Esophagus (tissue), 2 donors: ENCODE data around the gene E2F4. TPM values are rescaled to one million over a fixed set of nuclear protein-coding genes. Genes with fewer than 3 reads are reported as not detected.

Source experiments
- H3K27ac ChIP-seq, 2 donors: one replicate each; pipeline ENCODE4 v1.5.1; 2013; ENCODE audit warnings: low read depth in 2 of 2, mild to moderate bottlenecking in 2 of 2, inconsistent platforms in 1 of 2, low read length in 1 of 2, moderate library complexity in 1 of 2
- H3K27me3 ChIP-seq, 2 donors: one replicate each; pipeline ENCODE4 v1.6.1; 2013; ENCODE audit warnings: low read length in 2 of 2, control low read depth in 1 of 2, mild to moderate bottlenecking in 1 of 2; ENCODE audit not compliant: insufficient read depth in 2 of 2, control insufficient read depth in 1 of 2
- H3K36me3 ChIP-seq, 2 donors: one replicate each; pipeline ENCODE4 v1.6.1; 2013; ENCODE audit warnings: low read length in 1 of 2; ENCODE audit not compliant: control insufficient read depth in 2 of 2, insufficient read depth in 2 of 2
- H3K4me1 ChIP-seq, 2 donors: one replicate each; pipeline ENCODE4 v1.6.1; 2013; ENCODE audit warnings: low read length in 1 of 2; ENCODE audit not compliant: control insufficient read depth in 2 of 2, insufficient read depth in 2 of 2
- H3K4me3 ChIP-seq, 2 donors: one replicate each; pipeline ENCODE4 v1.5.1; 2013; ENCODE audit warnings: low read length in 2 of 2, mild to moderate bottlenecking in 2 of 2, low read depth in 1 of 2, moderate library complexity in 1 of 2
- H3K9me3 ChIP-seq, 2 donors: one replicate each; pipeline ENCODE4 v1.6.1; 2013; ENCODE audit warnings: mild to moderate bottlenecking in 2 of 2, low read depth in 1 of 2, low read length in 1 of 2, moderate library complexity in 1 of 2; ENCODE audit not compliant: control insufficient read depth in 2 of 2, insufficient read depth in 1 of 2
- WGBS, 2 donors: extraction: QIAGEN DNeasy Blood & Tissue Kit; methylation state at CpG; one replicate each; pipeline ENCODE4 v1.1.7; 2013; 5-methylcytosine and 5-hydroxymethylcytosine counted together
- polyA plus RNA-seq, 2 donors: library from polyadenylated mRNA; stranded (reverse); fragments of 200-250 nt; gene quantifications; one replicate each; pipeline ENCODE4 v1.2.3, GENCODE V29; 2013
- donor health status: healthy with polysubstance abuse.
- donor health status: Bipolar disorder and iron deficiency.

The E2F4 gene
- polyA plus RNA-seq, 2 donors = 49.1 to 53.0 TPM

GRCh38 chr16:67246081-67246755 lies 54.3 kb downstream of the E2F4 start:
- peaks cover 9 to 28% of the 10 kb centered on the region in 2 donors for H3K4me1 ChIP-seq
- 1% methylated on average over 47 to 48 of the region's 48 CpGs for WGBS, 2 donors
- H3K27me3 ChIP-seq = peaks cover 0 to 8% of the 10 kb centered on the region in 2 donors
- H3K4me3 ChIP-seq = peak overlapping the region; percentile 51 to 70
- no peaks in the 10 kb centered on the region for H3K36me3 ChIP-seq
- H3K27ac ChIP-seq = peak overlapping the region; percentile 84
- no peaks in the 10 kb centered on the region for H3K9me3 ChIP-seq

- peaks cover 9 to 28% of the 10 kb centered on the region in 2 donors for H3K4me1 ChIP-seq
- H3K27me3 ChIP-seq = peaks cover 0 to 8% of the 10 kb centered on the region in 2 donors
- H3K9me3 ChIP-seq = no peaks in the 10 kb centered on the region
- H3K27ac ChIP-seq = peak overlapping the region; percentile 84
- peak overlapping the region; percentile 51 to 70 for H3K4me3 ChIP-seq
- H3K36me3 ChIP-seq = no peaks in the 10 kb centered on the region
- WGBS, 2 donors = 0% methylated on average over 26 of the region's 26 CpGs
These were observed 54.8 kb downstream of the E2F4 start for GRCh38 chr16:67246756-67247191.

GRCh38 chr16:67247192-67248072 lies 55.5 kb downstream of the E2F4 start, which contains the start of gene FHOD1:
Gene FHOD1, minus strand, starts transcription at chr16:67247481. Its CDS starts 71 bp downstream, at chr16:67247410.
- Histone ChIP-seq H3K9me3 (no peaks in the 10 kb centered on the region), H3K27ac (peak within 1 kb of the TSS; percentile 84), H3K4me3 (peak within 1 kb of the TSS; percentile 51 to 70), H3K4me1 (peaks cover 9 to 28% of the 10 kb centered on the region in 2 donors), H3K27me3 (peaks cover 0 to 8% of the 10 kb centered on the region in 2 donors), H3K36me3 (no peaks in the 10 kb centered on the region)
- 0% methylated on average over 60 of the region's 60 CpGs for WGBS, 2 donors

- Histone ChIP-seq H3K36me3 (no peaks in the 10 kb centered on the region), H3K4me3 (peak overlapping the region; percentile 24 to 27), H3K4me1 (peaks cover 9 to 28% of the 10 kb centered on the region in 2 donors), H3K9me3 (no peaks in the 10 kb centered on the region), H3K27me3 (peaks cover 0 to 8% of the 10 kb centered on the region in 2 donors), H3K27ac (no peak overlapping the region)
- WGBS, 2 donors = 5 to 6% methylated on average over 7 of the region's 7 CpGs
These were observed 56.1 kb downstream of the E2F4 start for GRCh38 chr16:67248073-67248400.

Other genes starting within 250 kb of the E2F4 start
- 1 to 10 TPM; 1.8 to 4.8 TPM for gene CES3, start 230.9 kb upstream of the E2F4 start, polyA plus RNA-seq
- gene CES4A, start 203.6 kb upstream of the E2F4 start, polyA plus RNA-seq = 10 to 100 TPM; 10.1 to 17.5 TPM
- 10 to 100 TPM; 15.3 to 17.0 TPM for gene CBFB, start 163.0 kb upstream of the E2F4 start, polyA plus RNA-seq
- gene PHAF1, start 82.2 kb upstream of the E2F4 start, polyA plus RNA-seq = 1 to 10 TPM; 8.8 to 9.9 TPM
- 1 to 10 TPM; 3.5 to 4.1 TPM for gene B3GNT9, start 41.2 kb upstream of the E2F4 start, polyA plus RNA-seq
- 10 to 100 TPM; 21.8 to 27.3 TPM for gene TRADD, start 32.2 kb upstream of the E2F4 start, polyA plus RNA-seq
- 10 to 100 TPM; 11.2 to 22.6 TPM for gene FBXL8, start 32.2 kb upstream of the E2F4 start, polyA plus RNA-seq
- 10 to 100 TPM; 22.9 to 80.4 TPM for gene HSF4, start 27.4 kb upstream of the E2F4 start, polyA plus RNA-seq
- 10 to 100 TPM; 36.7 to 59.0 TPM for gene NOL3, start 21.6 kb upstream of the E2F4 start, polyA plus RNA-seq
- 10 to 100 TPM; 18.2 to 30.5 TPM for gene MATCAP1, start 8.2 kb upstream of the E2F4 start, polyA plus RNA-seq
- 1 to 10 TPM; 1.2 to 1.5 TPM for gene EXOC3L1, start 2.0 kb upstream of the E2F4 start, polyA plus RNA-seq
- gene ELMO3, start 7.0 kb downstream of the E2F4 start, polyA plus RNA-seq = 10 to 100 TPM; 21.5 to 23.7 TPM
- 10 to 100 TPM; 73.4 to 83.1 TPM for gene TMEM208, start 35.0 kb downstream of the E2F4 start, polyA plus RNA-seq
- gene FHOD1, start 55.3 kb downstream of the E2F4 start, polyA plus RNA-seq = 10 to 100 TPM in 1 of 2 donors, 1 to 10 TPM in 1; 6.3 to 11.4 TPM
- under 1 TPM; 0.11 to 0.43 TPM for gene SLC9A5, start 56.8 kb downstream of the E2F4 start, polyA plus RNA-seq
- 10 to 100 TPM in 1 of 2 donors, 1 to 10 TPM in 1; 8.9 to 13.3 TPM for gene PLEKHG4, start 87.4 kb downstream of the E2F4 start, polyA plus RNA-seq
- gene KCTD19, start 134.6 kb downstream of the E2F4 start, polyA plus RNA-seq = not detected
- gene LRRC36, start 134.7 kb downstream of the E2F4 start, polyA plus RNA-seq = under 1 TPM in 1 of 2 donors, not detected in 1; 0.02 TPM
- gene TPPP3, start 201.3 kb downstream of the E2F4 start, polyA plus RNA-seq = 10 to 100 TPM; 15.2 to 39.0 TPM
- gene ZDHHC1, start 224.3 kb downstream of the E2F4 start, polyA plus RNA-seq = 1 to 10 TPM; 3.3 to 4.7 TPM
- 10 to 100 TPM; 10.7 to 15.2 TPM for gene HSD11B2, start 239.0 kb downstream of the E2F4 start, polyA plus RNA-seq